ENCODE data around the gene SNX13.
"Not testable (repeated sequence)": the region's sequence is repeated elsewhere in the genome, so short reads cannot be mapped to it uniquely, and the experiment has no call there.

Gene SNX13

GRCh38 chr7:17844514-17845196 lies 95.6 kb downstream of the SNX13 start:
- no peak for DNase-seq

GRCh38 chr7:17844022-17844421 lies 96.3 kb downstream of the SNX13 start:
- DNase-seq, result no peak

- DNase-seq, result no peak
These were observed 97.3 kb downstream of the SNX13 start for GRCh38 chr7:17843041-17843440.

GRCh38 chr7:17832820-17833355 lies 107.4 kb downstream of the SNX13 start:
- DNase-seq, result no peak

GRCh38 chr7:17832242-17832641 lies 108.1 kb downstream of the SNX13 start:
- DNase-seq, result no peak

GRCh38 chr7:17830206-17830605 lies 110.1 kb downstream of the SNX13 start:
- DNase-seq, result no peak

GRCh38 chr7:17829001-17829400 lies 111.3 kb downstream of the SNX13 start:
- DNase-seq, result no peak

GRCh38 chr7:17822547-17823173 lies 117.6 kb downstream of the SNX13 start:
- DNase-seq, result no peak

- no peak for DNase-seq
These were observed 123.4 kb downstream of the SNX13 start for GRCh38 chr7:17816903-17817302.

- no peak for DNase-seq
These were observed 125.0 kb downstream of the SNX13 start for GRCh38 chr7:17815318-17815717.

GRCh38 chr7:17814058-17814457 lies 126.2 kb downstream of the SNX13 start:
- DNase-seq, result no peak

- DNase-seq, result not testable (repeated sequence)
These were observed 131.1 kb downstream of the SNX13 start for GRCh38 chr7:17809215-17809614.

GRCh38 chr7:17807242-17807641 lies 133.1 kb downstream of the SNX13 start:
- DNase-seq, result no peak

- no peak for DNase-seq
These were observed 133.7 kb downstream of the SNX13 start for GRCh38 chr7:17806631-17807030.

GRCh38 chr7:17802056-17802455 lies 138.2 kb downstream of the SNX13 start:
- no peak for DNase-seq

GRCh38 chr7:17792075-17792936 lies 148.0 kb downstream of the SNX13 start:
- DNase-seq, result no peak

GRCh38 chr7:17787257-17787656 lies 153.0 kb downstream of the SNX13 start:
- no peak for DNase-seq

GRCh38 chr7:17786314-17786852 lies 153.9 kb downstream of the SNX13 start:
- no peak for DNase-seq

- no peak for DNase-seq
These were observed 158.1 kb downstream of the SNX13 start for GRCh38 chr7:17782216-17782549.

GRCh38 chr7:17781491-17782215 lies 158.6 kb downstream of the SNX13 start:
- DNase-seq, result no peak

GRCh38 chr7:17779381-17779780 lies 160.9 kb downstream of the SNX13 start:
- DNase-seq, result no peak

- no peak for DNase-seq
These were observed 165.5 kb downstream of the SNX13 start for GRCh38 chr7:17774716-17775288.

Data from stimulated activated naive CD4-positive, alpha-beta T cell treated with Interleukin-2 at 50 U/mL for 16 hours (primary cell).